Measurements from ENCODE around the gene LARGE1. TPM values are rescaled to one million over a fixed set of nuclear protein-coding genes. Genes with fewer than 3 reads are reported as not detected.

Gene LARGE1
- total RNA-seq, 2 donors from 2014 or later: 29.5 to 42.1 TPM

DNA sequence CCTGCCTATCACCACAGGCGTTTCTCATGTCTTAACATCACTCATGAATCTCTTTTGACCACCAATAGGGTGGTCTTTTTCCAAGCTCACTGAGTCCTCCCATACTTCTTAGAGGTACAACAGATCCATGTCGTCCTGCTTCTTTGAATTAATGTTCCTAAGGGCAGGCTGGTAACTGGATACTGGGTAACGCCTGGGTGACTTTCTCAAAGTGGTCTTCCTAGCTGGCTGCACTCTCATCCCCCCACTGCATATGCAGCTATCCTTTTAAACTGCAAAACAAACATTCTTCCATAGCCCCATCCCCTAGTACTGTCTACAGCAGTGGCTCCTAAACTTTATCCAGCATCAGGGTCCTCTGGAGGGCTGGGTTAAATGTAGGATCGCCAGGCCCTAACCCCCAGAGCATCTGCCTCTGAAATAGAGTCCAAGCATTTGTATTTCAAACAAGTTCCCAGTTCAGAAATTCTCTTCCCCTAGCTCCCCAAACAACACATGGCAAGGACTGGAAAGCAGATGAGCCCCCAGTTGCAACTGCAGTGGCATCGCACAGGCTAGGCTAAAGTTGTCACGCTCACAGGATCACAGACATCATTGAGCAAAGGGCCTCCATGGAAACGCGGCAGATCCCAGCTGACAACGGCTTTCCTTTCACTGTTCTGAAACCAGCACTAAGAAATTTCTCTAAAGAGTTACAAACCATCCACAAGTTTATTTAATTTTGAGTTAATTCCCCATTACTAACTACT is 204.9 kb downstream of the LARGE1 start:
- ATAC-seq (ENCODE audit: insufficient number of reproducible peaks, low FRiP score, low read depth): no peak
- no peaks in the 10 kb centered on the region for H3K36me3 ChIP-seq
- TF ChIP-seq, protein P1, sequence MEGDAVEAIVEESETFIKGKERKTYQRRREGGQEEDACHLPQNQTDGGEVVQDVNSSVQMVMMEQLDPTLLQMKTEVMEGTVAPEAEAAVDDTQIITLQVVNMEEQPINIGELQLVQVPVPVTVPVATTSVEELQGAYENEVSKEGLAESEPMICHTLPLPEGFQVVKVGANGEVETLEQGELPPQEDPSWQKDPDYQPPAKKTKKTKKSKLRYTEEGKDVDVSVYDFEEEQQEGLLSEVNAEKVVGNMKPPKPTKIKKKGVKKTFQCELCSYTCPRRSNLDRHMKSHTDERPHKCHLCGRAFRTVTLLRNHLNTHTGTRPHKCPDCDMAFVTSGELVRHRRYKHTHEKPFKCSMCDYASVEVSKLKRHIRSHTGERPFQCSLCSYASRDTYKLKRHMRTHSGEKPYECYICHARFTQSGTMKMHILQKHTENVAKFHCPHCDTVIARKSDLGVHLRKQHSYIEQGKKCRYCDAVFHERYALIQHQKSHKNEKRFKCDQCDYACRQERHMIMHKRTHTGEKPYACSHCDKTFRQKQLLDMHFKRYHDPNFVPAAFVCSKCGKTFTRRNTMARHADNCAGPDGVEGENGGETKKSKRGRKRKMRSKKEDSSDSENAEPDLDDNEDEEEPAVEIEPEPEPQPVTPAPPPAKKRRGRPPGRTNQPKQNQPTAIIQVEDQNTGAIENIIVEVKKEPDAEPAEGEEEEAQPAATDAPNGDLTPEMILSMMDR (IDR thresholded peaks at IDR 0.05): no peak
- no peak overlapping the region for H3K4me3 ChIP-seq
- H3K27me3 ChIP-seq (replicated peaks; ENCODE audit: insufficient read depth): no peaks in the 10 kb centered on the region
- H3K27ac ChIP-seq: no peak overlapping the region
- no peak for DNase-seq (ENCODE audit: low spot score)
- H3K9me3 ChIP-seq: peaks cover 5% of the 10 kb centered on the region
- H3K4me1 ChIP-seq (ENCODE audit: control insufficient read depth in 1 of 2, low read depth in 2 of 2): no peaks in the 10 kb centered on the region

DNA sequence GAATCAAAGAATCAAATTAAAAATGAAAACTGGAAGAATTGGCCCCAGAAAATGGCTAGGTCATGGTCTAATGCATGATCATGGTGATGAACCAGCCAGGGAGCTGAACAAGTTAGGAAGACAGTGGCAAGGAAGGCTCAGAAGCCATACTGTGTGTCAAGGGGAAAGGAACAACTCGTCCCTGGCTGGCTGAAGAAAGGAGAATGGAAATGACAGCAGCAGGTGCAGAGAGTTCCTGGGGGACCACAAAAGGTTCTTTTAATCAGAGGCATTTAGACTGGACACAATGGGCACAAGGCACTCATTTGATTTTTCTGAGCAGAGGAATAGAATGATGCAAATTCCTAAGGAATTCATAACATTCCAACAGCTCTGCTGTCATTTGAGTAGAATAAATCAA is 209.9 kb downstream of the LARGE1 start:
- peaks cover 5% of the 10 kb centered on the region for H3K9me3 ChIP-seq
- no peaks in the 10 kb centered on the region for H3K27me3 ChIP-seq (replicated peaks; ENCODE audit: insufficient read depth)
- DNase-seq (ENCODE audit: low spot score) (no peak), ATAC-seq (ENCODE audit: insufficient number of reproducible peaks, low FRiP score, low read depth) (no peak)
- no peaks in the 10 kb centered on the region for H3K4me1 ChIP-seq (ENCODE audit: control insufficient read depth in 1 of 2, low read depth in 2 of 2)
- H3K27ac ChIP-seq: no peak overlapping the region
- H3K4me3 ChIP-seq: no peak overlapping the region
- TF ChIP-seq, protein P1 (IDR thresholded peaks at IDR 0.05): no peak
- no peaks in the 10 kb centered on the region for H3K36me3 ChIP-seq

DNA sequence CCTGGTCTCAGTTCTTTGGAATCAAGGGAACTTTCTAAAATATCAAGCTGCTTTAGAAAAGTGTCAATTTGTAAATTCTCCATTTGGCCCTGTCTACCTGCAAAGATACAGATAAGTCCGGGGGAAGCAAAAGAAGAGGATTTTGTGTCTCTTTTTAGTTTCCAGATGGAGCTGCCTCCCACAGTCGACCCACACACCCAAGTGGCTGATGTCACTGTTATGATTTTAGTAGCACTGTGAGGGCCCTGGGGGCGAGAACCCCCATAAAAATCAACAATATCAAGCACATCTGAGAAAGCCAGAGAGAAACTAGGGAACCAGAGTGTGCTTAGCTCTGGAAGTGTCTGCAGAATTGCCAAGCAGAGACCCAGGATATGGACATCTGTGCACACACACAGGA is 212.7 kb downstream of the LARGE1 start:
- H3K27me3 ChIP-seq (replicated peaks; ENCODE audit: insufficient read depth): no peaks in the 10 kb centered on the region
- no peak overlapping the region for H3K4me3 ChIP-seq
- DNase-seq (ENCODE audit: low spot score): no peak
- TF ChIP-seq, protein P1 (IDR thresholded peaks at IDR 0.05): no peak
- no peak overlapping the region for H3K27ac ChIP-seq
- H3K4me1 ChIP-seq (ENCODE audit: control insufficient read depth in 1 of 2, low read depth in 2 of 2): no peaks in the 10 kb centered on the region
- H3K9me3 ChIP-seq: peaks cover 6% of the 10 kb centered on the region
- no peak for ATAC-seq (ENCODE audit: insufficient number of reproducible peaks, low FRiP score, low read depth)
- H3K36me3 ChIP-seq: no peaks in the 10 kb centered on the region

DNA sequence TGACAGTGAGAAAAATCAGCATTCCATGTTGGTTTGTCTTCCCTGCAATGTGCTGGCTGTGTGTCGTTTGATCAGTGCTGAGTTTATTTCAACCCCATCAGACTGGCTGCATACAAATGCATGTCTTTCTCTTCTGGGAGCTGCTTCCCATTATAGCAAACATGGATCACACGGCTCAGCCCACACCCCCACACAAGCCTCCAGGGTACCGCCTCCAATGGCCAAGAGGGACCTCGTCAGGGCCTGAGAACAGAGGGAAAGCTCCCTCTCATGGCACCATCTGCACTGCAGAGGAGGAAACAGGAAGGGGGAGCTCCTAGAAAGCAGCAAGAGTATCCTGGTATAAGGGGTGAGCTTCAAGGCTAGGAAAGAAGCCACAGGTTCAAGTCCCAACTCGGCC is 214.2 kb downstream of the LARGE1 start:
- Histone ChIP-seq H3K27ac (no peak overlapping the region), H3K9me3 (peaks cover 6% of the 10 kb centered on the region), H3K4me1 (ENCODE audit: control insufficient read depth in 1 of 2, low read depth in 2 of 2) (no peaks in the 10 kb centered on the region), H3K36me3 (no peaks in the 10 kb centered on the region), H3K4me3 (no peak overlapping the region), H3K27me3 (replicated peaks; ENCODE audit: insufficient read depth) (no peaks in the 10 kb centered on the region)
- no peak for DNase-seq (ENCODE audit: low spot score)
- no peak for ATAC-seq (ENCODE audit: insufficient number of reproducible peaks, low FRiP score, low read depth)
- TF ChIP-seq, protein P1 (IDR thresholded peaks at IDR 0.05): no peak

DNA sequence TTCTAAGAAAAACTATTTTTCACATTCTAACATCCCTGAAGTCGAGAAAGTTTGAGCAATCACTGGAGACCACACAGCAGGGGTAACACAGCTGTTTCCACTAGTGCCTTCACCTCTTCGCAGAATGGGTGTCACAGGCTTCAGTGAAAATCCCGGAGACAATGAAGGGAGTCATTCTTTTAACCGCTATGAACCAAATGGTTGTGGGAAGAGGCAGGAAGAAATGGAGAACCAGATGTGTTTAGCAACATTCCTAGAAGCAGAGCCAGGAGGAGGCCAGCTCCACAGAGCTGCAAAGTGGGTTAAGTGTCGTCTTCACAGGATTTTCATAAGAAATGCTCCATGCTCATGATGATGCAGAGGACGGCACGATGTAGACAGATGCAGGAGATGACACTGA is 221.1 kb downstream of the LARGE1 start:
- peaks cover 5% of the 10 kb centered on the region for H3K9me3 ChIP-seq
- DNase-seq (ENCODE audit: low spot score): no peak

More for the DNA sequence above, 221.1 kb downstream of the LARGE1 start:
- no peaks in the 10 kb centered on the region for H3K27me3 ChIP-seq (replicated peaks; ENCODE audit: insufficient read depth)
- TF ChIP-seq, protein P1 (IDR thresholded peaks at IDR 0.05): no peak
- H3K36me3 ChIP-seq: peaks cover 4% of the 10 kb centered on the region
- no peak overlapping the region for H3K4me3 ChIP-seq
- H3K4me1 ChIP-seq (ENCODE audit: control insufficient read depth in 1 of 2, low read depth in 2 of 2): no peaks in the 10 kb centered on the region
- no peak for ATAC-seq (ENCODE audit: insufficient number of reproducible peaks, low FRiP score, low read depth)
- no peak overlapping the region for H3K27ac ChIP-seq
